ENCODE measurements around the gene LYPD5. TPM values are rescaled to one million over a fixed set of nuclear protein-coding genes. Genes with fewer than 3 reads are reported as not detected.

The LYPD5 gene
- total and polyA plus RNA-seq, 2 of the 13 experiments (the other 11 are each of a cell fraction or from before 2014, with no cell fraction given): not detected

DNA sequence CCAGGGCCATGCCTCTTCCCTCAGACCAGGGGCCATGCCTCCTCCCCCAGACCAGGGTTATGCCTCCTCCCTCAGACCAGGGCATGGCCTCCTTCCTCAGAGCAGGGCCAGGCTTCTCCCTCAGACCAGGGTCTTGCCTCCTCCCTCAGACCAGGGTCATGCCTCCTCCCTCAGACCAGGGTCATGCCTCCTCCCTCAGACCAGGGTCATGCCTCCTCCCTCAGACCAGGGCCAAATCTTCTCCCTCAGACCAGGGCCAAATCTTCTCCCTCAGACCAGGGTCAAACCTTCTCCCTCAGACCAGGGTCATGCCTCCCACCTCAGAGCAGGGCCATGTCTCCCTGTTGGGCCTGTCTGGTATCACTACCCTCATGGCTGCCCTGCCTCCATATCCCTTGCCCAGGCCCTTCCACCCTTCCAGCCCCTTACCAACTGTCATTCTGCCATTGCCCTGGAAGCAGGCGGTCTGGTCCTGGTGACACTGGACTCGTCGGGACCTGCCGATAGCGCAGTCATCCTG is 4.2 kb downstream of the LYPD5 start:
- no peaks in the 10 kb centered on the region for H3K9me3 ChIP-seq (ENCODE audit: low read length)
- TF ChIP-seq SRF (IDR thresholded peaks at IDR 0.05; ENCODE audit: low read depth, low read length) (no peak), ZSCAN22 (CRISPR knock-in tag; IDR thresholded peaks at IDR 0.05) (peak; percentile 99), ZNF350 (CRISPR knock-in tag; IDR thresholded peaks at IDR 0.05; ENCODE audit: borderline replicate concordance, low read depth) (no peak), ZFP36 (IDR thresholded peaks at IDR 0.05; ENCODE audit: borderline replicate concordance, low read depth, low read length, partially characterized antibody) (peak; percentile 77), HDAC1 (CRISPR knock-in tag; IDR thresholded peaks at IDR 0.05) (no peak), ARID2 (CRISPR knock-in tag; IDR thresholded peaks at IDR 0.05; ENCODE audit: borderline replicate concordance) (no peak), ELF3 (CRISPR knock-in tag; IDR thresholded peaks at IDR 0.05) (no peak), SRSF4 (IDR thresholded peaks at IDR 0.05; ENCODE audit: low read depth, low read length, poor library complexity, severe bottlenecking) (no peak), HNF4A (CRISPR knock-in tag; IDR thresholded peaks at IDR 0.05) (no peak)
- TF ChIP-seq, protein P1, sequence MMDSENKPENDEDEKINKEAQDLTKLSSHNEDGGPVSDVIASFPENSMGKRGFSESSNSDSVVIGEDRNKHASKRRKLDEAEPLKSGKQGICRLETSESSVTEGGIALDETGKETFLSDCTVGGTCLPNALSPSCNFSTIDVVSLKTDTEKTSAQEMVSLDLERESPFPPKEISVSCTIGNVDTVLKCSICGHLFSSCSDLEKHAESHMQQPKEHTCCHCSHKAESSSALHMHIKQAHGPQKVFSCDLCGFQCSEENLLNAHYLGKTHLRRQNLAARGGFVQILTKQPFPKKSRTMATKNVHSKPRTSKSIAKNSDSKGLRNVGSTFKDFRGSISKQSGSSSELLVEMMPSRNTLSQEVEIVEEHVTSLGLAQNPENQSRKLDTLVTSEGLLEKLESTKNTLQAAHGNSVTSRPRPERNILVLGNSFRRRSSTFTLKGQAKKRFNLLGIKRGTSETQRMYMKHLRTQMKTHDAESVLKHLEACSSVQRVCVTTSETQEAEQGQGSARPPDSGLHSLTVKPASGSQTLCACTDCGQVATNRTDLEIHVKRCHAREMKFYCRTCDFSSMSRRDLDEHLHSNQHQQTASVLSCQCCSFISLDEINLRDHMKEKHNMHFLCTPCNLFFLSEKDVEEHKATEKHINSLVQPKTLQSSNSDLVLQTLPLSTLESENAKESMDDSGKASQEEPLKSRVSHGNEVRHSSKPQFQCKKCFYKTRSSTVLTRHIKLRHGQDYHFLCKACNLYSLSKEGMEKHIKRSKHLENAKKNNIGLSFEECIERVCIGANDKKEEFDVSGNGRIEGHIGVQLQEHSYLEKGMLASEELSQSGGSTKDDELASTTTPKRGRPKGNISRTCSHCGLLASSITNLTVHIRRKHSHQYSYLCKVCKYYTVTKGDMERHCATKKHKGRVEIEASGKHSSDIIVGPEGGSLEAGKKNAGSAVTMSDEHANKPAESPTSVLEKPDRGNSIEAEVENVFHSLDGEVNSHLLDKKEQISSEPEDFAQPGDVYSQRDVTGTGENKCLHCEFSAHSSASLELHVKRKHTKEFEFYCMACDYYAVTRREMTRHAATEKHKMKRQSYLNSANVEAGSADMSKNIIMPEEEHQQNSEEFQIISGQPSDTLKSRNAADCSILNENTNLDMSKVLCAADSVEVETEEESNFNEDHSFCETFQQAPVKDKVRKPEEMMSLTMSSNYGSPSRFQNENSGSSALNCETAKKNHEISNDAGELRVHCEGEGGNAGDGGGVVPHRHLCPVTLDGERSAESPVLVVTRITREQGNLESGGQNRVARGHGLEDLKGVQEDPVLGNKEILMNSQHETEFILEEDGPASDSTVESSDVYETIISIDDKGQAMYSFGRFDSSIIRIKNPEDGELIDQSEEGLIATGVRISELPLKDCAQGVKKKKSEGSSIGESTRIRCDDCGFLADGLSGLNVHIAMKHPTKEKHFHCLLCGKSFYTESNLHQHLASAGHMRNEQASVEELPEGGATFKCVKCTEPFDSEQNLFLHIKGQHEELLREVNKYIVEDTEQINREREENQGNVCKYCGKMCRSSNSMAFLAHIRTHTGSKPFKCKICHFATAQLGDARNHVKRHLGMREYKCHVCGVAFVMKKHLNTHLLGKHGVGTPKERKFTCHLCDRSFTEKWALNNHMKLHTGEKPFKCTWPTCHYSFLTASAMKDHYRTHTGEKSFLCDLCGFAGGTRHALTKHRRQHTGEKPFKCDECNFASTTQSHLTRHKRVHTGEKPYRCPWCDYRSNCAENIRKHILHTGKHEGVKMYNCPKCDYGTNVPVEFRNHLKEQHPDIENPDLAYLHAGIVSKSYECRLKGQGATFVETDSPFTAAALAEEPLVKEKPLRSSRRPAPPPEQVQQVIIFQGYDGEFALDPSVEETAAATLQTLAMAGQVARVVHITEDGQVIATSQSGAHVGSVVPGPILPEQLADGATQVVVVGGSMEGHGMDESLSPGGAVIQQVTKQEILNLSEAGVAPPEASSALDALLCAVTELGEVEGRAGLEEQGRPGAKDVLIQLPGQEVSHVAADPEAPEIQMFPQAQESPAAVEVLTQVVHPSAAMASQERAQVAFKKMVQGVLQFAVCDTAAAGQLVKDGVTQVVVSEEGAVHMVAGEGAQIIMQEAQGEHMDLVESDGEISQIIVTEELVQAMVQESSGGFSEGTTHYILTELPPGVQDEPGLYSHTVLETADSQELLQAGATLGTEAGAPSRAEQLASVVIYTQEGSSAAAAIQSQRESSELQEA (CRISPR knock-in tag; IDR thresholded peaks at IDR 0.05; ENCODE audit: not compliant biosample characterization): no peak
- H3K4me1 ChIP-seq (ENCODE audit: insufficient read depth, low read length): no peaks in the 10 kb centered on the region
- no peaks in the 10 kb centered on the region for H4K20me1 ChIP-seq (ENCODE audit: insufficient read depth, low read length)
- FAIRE-seq (no peak), ATAC-seq (peak; percentile 22; the same call in 2 of the 3 replicates), DNase-seq (ENCODE audit: low spot score) (no peak)
- peak overlapping the region in 2 of 3 experiments; percentile 9 to 48; a peak in 1 of 6 replicates for H3K4me3 ChIP-seq (replicated peaks in 1 of 3; ENCODE audit: insufficient read depth in 1 of 3, low read depth in 2 of 3, low read length in 3 of 3)
- intact Hi-C loops (cut with micrococcal nuclease; ENCODE audit: unreplicated experiment): no loop called here
- H3K4me2 ChIP-seq (ENCODE audit: low read depth, low read length): peak overlapping the region; percentile 56
- no peak overlapping the region for H3K9ac ChIP-seq (ENCODE audit: insufficient read depth, low read depth, low read length)
- H3K79me2 ChIP-seq (ENCODE audit: insufficient read depth, low read length): no peaks in the 10 kb centered on the region
- no TSS peak for BruUV-seq (replicated peaks)
- ChIA-PET POLR2A (no interaction called here), CTCF (ENCODE audit: low intra/inter-chr PET ratio, low total read pairs) (no interaction called here)
- H3K27me3 ChIP-seq (ENCODE audit: control insufficient read depth in 1 of 2, insufficient read depth in 2 of 2, low read length in 2 of 2): peaks cover 0 to 4% of the 10 kb centered on the region in 2 experiments; a peak in 3 of 5 replicates
- in situ Hi-C loops (cut with HindIII; ENCODE audit: extremely low pct_ligation_motif_present, low pct_unique_long_range_greater_than_20kb): no loop called here
- H3K36me3 ChIP-seq (replicated peaks in 1 of 2; ENCODE audit: control insufficient read depth in 1 of 2, insufficient read depth in 2 of 2, low read length in 2 of 2): no peaks in the 10 kb centered on the region
- H3K27ac ChIP-seq (ENCODE audit: extremely low read length, insufficient read depth, low read length): no peak overlapping the region
- WGBS (ENCODE audit: low lambda C conversion rate): 100% methylated on average over 1 of the region's 5 CpGs
- no peak overlapping the region for H2AFZ ChIP-seq (ENCODE audit: low read length)

All from HepG2 (cell line).